ENCODE measurements around the gene OR2C3.

DNA sequence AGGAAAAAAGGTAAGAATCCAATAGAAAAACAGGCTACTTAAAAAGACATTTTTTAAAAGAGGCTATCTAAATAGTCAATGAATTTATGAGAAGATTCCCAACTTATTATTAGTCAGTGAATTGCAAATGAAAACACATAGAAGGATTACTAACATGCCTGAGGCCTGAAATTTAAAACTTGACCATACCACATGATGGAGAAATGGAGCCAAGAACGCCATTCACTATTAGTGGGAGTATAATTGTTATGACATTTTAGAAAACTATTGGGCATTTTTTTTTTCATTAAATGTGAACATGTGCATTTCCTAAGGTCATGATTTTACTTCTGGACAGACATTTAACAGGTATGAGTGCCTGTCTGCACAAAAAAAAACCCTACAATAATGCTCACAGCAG lies 53.5 kb downstream of the OR2C3 start:
- TF ChIP-seq, protein P1, sequence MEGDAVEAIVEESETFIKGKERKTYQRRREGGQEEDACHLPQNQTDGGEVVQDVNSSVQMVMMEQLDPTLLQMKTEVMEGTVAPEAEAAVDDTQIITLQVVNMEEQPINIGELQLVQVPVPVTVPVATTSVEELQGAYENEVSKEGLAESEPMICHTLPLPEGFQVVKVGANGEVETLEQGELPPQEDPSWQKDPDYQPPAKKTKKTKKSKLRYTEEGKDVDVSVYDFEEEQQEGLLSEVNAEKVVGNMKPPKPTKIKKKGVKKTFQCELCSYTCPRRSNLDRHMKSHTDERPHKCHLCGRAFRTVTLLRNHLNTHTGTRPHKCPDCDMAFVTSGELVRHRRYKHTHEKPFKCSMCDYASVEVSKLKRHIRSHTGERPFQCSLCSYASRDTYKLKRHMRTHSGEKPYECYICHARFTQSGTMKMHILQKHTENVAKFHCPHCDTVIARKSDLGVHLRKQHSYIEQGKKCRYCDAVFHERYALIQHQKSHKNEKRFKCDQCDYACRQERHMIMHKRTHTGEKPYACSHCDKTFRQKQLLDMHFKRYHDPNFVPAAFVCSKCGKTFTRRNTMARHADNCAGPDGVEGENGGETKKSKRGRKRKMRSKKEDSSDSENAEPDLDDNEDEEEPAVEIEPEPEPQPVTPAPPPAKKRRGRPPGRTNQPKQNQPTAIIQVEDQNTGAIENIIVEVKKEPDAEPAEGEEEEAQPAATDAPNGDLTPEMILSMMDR (conservative IDR thresholded peaks at IDR 0.05; ENCODE audit: low read depth in 2 of 2), result no peak
- TF ChIP-seq, protein P2, sequence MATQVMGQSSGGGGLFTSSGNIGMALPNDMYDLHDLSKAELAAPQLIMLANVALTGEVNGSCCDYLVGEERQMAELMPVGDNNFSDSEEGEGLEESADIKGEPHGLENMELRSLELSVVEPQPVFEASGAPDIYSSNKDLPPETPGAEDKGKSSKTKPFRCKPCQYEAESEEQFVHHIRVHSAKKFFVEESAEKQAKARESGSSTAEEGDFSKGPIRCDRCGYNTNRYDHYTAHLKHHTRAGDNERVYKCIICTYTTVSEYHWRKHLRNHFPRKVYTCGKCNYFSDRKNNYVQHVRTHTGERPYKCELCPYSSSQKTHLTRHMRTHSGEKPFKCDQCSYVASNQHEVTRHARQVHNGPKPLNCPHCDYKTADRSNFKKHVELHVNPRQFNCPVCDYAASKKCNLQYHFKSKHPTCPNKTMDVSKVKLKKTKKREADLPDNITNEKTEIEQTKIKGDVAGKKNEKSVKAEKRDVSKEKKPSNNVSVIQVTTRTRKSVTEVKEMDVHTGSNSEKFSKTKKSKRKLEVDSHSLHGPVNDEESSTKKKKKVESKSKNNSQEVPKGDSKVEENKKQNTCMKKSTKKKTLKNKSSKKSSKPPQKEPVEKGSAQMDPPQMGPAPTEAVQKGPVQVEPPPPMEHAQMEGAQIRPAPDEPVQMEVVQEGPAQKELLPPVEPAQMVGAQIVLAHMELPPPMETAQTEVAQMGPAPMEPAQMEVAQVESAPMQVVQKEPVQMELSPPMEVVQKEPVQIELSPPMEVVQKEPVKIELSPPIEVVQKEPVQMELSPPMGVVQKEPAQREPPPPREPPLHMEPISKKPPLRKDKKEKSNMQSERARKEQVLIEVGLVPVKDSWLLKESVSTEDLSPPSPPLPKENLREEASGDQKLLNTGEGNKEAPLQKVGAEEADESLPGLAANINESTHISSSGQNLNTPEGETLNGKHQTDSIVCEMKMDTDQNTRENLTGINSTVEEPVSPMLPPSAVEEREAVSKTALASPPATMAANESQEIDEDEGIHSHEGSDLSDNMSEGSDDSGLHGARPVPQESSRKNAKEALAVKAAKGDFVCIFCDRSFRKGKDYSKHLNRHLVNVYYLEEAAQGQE (IDR thresholded peaks at IDR 0.05; ENCODE audit: unreplicated experiment), result no peak
- TF ChIP-seq POLR2AphosphoS5 (IDR thresholded peaks at IDR 0.05; ENCODE audit: low read depth) (no peak), EZH2phosphoT487 (IDR thresholded peaks at IDR 0.05; ENCODE audit: unreplicated experiment) (no peak), EZH2 (IDR thresholded peaks at IDR 0.05; ENCODE audit: low read depth, unreplicated experiment) (no peak), ZNF331 (CRISPR knock-in tag; IDR thresholded peaks at IDR 0.05; ENCODE audit: low read depth) (no peak), NANOG (IDR thresholded peaks at IDR 0.05; ENCODE audit: borderline replicate concordance) (no peak), STAT1 (IDR thresholded peaks at IDR 0.05; ENCODE audit: unreplicated experiment) (no peak)

Measured in GM23338 (cell line).